ENCODE results near the gene PCCA. TPM values are rescaled to one million over a fixed set of nuclear protein-coding genes. Genes with fewer than 3 reads are reported as not detected.

The PCCA gene
- total and polyA plus RNA-seq, 2 experiments from 2014 or later: 41.9 to 46.6 TPM

GRCh38 chr13:100112186-100112838 lies 23.4 kb downstream of the PCCA start:
- no peaks in the 10 kb centered on the region for H3K9me2 ChIP-seq (ENCODE audit: insufficient read depth)
- peaks cover 14% of the 10 kb centered on the region; the same call in 1 of the 2 replicates for H3K36me3 ChIP-seq (ENCODE audit: insufficient read depth)
- DNase-seq (ENCODE audit: low spot score) (no peak), ATAC-seq (no peak)
- no peak overlapping the region for H3K27ac ChIP-seq (ENCODE audit: low read depth)
- no peaks in the 10 kb centered on the region for H3F3A ChIP-seq (replicated peaks; ENCODE audit: low read depth)
- Mint-ChIP-seq H3K36me3 (ENCODE audit: low read depth) (peaks cover 31% of the 10 kb centered on the region), H3K4me3 (no peak overlapping the region), H3K9me3 (no peaks in the 10 kb centered on the region), H3K4me1 (peaks cover 1% of the 10 kb centered on the region; the same call in 2 of the 3 replicates), H3K27ac (no peak overlapping the region), H3K27me3 (ENCODE audit: insufficient read depth, low read depth, poor library complexity) (no peaks in the 10 kb centered on the region)
- H3K79me2 ChIP-seq (replicated peaks; ENCODE audit: insufficient read depth): peaks cover 42% of the 10 kb centered on the region
- H3K4me2 ChIP-seq: no peak overlapping the region
- H3K4me3 ChIP-seq: no peak overlapping the region
- H4K20me1 ChIP-seq (replicated peaks; ENCODE audit: insufficient read depth): no peaks in the 10 kb centered on the region; the same call in 1 of the 2 replicates
- no peaks in the 10 kb centered on the region for H3K27me3 ChIP-seq (ENCODE audit: insufficient read depth)
- H3K4me1 ChIP-seq (ENCODE audit: insufficient read depth): no peaks in the 10 kb centered on the region
- no peak for TF ChIP-seq POLR2AphosphoS5 (IDR thresholded peaks at IDR 0.05; ENCODE audit: low read depth)
- TF ChIP-seq CTCF (conservative IDR thresholded peaks at IDR 0.05; ENCODE audit: low read depth in 2 of 2): no peak
- TF ChIP-seq REST (IDR thresholded peaks at IDR 0.05; ENCODE audit: unreplicated experiment): no peak
- H2AFZ ChIP-seq: no peak overlapping the region

GRCh38 chr13:100115693-100116254 lies 26.9 kb downstream of the PCCA start:
- Histone ChIP-seq H3K9me2 (ENCODE audit: insufficient read depth) (no peaks in the 10 kb centered on the region), H3K4me1 (ENCODE audit: insufficient read depth) (no peaks in the 10 kb centered on the region), H3F3A (replicated peaks; ENCODE audit: low read depth) (no peaks in the 10 kb centered on the region), H3K36me3 (ENCODE audit: insufficient read depth) (peaks cover 14% of the 10 kb centered on the region; the same call in 1 of the 2 replicates), H3K27me3 (ENCODE audit: insufficient read depth) (no peaks in the 10 kb centered on the region), H3K4me3 (no peak overlapping the region), H4K20me1 (replicated peaks; ENCODE audit: insufficient read depth) (no peaks in the 10 kb centered on the region), H3K4me2 (no peak overlapping the region), H3K27ac (ENCODE audit: low read depth) (no peak overlapping the region), H3K79me2 (replicated peaks; ENCODE audit: insufficient read depth) (peaks cover 13% of the 10 kb centered on the region), H2AFZ (no peak overlapping the region)
- Mint-ChIP-seq H3K36me3 (ENCODE audit: low read depth) (peaks cover 55% of the 10 kb centered on the region), H3K27me3 (ENCODE audit: insufficient read depth, low read depth, poor library complexity) (no peaks in the 10 kb centered on the region), H3K9me3 (no peaks in the 10 kb centered on the region), H3K4me3 (no peak overlapping the region), H3K27ac (no peak overlapping the region), H3K4me1 (peaks cover 2% of the 10 kb centered on the region; the same call in 1 of the 3 replicates)
- ATAC-seq: no peak
- no peak for DNase-seq (ENCODE audit: low spot score)
- no peak for TF ChIP-seq EZH2 (IDR thresholded peaks at IDR 0.05; ENCODE audit: low read depth, unreplicated experiment)
- TF ChIP-seq CREB1 (CRISPR knock-in tag; IDR thresholded peaks at IDR 0.05; ENCODE audit: low read depth): no peak
- no peak for TF ChIP-seq POLR2AphosphoS5 (IDR thresholded peaks at IDR 0.05; ENCODE audit: low read depth)
- no peak for TF ChIP-seq ZNF114 (CRISPR knock-in tag; IDR thresholded peaks at IDR 0.05)
- TF ChIP-seq NANOG (IDR thresholded peaks at IDR 0.05; ENCODE audit: borderline replicate concordance): no peak
- TF ChIP-seq REST (IDR thresholded peaks at IDR 0.05; ENCODE audit: unreplicated experiment): no peak
- TF ChIP-seq EZH2phosphoT487 (IDR thresholded peaks at IDR 0.05; ENCODE audit: unreplicated experiment): no peak
- no peak for TF ChIP-seq ETS1 (IDR thresholded peaks at IDR 0.05)
- no peak for TF ChIP-seq STAT1 (IDR thresholded peaks at IDR 0.05; ENCODE audit: unreplicated experiment)
- TF ChIP-seq ZNF331 (CRISPR knock-in tag; IDR thresholded peaks at IDR 0.05; ENCODE audit: low read depth): no peak
- TF ChIP-seq JUNB (IDR thresholded peaks at IDR 0.05; ENCODE audit: unreplicated experiment): no peak

All from GM23338 (cell line).